COR-L47 (cell line): ENCODE measurements around the gene ACOXL.

ENCODE experiments used
- DNase-seq: peaks from one replicate; lab custom pipeline; 2025; lab: John Stamatoyannopoulos, UW

Gene ACOXL

DNA sequence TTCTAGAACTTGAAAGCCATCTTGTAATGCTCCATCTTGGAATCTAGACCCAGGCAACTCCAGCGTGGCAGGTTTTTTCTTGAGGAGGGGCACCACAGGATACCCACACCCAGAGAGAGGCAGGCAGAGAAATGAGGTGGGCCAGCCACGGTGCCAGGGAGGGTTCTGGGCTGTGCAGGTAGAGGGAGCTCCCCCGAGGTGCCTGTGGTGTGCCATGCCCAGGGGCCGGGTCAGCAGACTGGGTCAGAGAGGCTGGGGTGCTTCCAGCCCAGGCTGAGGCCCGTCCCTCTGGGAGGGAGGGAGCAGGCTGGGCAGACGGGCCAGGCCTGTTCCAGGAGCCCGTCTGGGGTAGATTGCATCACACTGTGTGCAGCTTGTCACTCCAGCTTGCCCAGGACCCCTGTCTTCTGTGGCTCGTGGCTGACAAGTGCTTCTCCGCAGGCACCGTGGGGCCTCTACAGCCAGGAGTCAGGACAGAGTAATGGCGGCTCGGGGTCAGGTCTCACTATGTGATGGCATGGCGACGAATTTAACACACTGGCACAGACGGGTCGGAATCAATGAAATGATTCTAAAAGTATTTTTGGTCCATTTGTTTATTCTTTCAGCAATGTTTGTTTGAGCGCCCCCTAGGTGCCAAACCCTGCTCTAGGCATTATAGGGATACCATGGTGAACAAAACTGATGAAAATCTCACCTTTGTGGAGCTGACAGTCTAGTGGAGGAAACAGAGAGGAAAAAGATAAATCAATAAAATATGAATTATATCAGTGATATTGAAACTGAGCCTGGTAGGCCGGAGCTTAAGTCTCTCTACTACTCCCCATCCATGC lies 144.0 kb downstream of the ACOXL start:
- no peak for DNase-seq

DNA sequence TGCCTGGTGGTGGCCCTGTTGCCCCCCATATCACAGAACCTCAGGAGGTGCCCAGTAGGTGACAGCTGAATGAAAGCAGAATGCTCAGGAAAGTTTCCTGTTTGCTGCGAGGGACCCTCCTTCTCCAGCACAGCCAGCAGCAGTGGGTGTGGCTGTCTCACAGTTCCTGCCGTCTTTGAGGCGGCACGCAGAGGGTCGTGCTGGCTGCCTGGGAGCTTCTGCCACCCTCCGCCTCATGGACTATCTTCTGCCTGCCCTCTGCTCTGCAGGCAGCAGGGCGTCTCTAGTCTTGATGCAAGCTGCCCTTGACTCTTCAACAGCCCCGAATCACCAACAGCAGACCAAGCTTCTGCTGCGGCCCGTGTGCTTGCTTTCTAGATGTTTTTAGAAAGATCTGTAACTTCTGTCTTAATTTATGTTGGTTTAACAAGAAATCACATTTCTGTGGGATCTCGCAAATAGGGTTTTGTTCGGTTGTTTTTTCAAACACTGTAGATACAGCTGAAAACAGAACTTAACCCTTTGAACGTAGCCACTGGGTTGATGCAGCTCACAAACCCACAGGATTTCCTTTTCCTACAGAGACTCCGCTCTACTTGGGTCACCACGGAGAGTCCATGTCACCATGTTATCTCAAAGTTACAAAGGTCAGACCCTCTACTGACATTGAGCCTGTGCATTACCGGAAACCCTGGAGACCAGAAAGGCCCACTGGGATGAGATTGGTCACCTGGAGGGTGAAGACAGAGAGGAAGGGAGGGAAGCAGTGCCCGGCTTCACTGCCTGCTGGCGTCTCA lies 144.9 kb downstream of the ACOXL start:
- DNase-seq, result no peak

DNA sequence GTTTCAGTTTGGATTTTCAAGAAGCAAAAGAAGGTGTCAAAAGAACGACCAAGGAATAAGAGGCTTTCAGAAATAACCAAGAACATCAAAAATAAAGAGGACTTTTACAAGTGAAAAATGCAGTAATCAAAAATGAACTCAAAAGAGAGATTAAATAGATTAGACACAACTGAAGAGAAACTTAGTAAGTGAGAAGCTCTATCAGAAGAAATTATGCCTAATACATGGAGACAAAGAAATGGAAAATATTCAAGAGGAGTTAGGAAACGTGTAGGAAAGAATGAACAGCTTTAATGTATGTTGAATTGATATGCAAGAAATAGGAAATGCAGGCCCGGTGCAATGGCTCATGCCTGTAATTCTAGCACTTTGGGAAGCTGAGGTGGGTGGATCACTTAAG lies 145.8 kb downstream of the ACOXL start:
- DNase-seq, result no peak

DNA sequence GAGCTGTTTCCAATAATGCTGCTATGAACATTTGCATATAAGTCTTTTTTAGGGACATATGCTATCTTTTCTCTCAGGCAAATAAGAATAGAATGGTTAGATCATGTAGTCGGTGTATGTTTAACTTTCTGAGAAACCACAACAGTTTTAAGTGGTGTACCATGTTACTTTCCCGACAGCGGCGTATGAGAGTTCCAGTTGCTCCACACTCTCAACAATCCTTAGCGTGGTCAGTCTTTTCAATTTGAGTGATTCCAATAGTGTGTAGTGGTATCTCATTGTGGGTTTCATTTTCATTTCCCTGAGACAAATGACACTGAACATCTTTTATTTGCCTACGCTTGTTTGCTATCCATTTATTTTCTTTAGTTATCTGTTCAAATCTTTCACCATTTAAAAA lies 149.5 kb downstream of the ACOXL start:
- no peak for DNase-seq

DNA sequence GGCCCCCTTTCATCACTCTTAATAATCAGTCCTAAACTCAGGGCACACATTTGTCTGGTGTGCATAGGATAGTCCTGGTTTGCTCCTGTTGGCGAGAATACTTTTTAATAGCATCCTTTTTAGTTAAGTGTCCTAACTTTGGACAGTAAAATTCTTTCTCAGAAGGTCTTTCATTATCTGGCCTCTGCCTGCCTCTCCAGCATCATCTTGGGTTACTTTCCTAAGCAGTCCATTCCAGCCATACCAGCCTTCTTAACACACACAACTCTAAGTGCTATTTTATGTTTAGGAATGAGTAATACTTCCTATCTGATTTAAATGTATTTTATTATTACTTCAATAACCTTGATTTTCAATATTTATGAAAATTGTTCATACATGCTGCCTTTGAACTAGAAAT lies 151.0 kb downstream of the ACOXL start:
- no peak for DNase-seq

DNA sequence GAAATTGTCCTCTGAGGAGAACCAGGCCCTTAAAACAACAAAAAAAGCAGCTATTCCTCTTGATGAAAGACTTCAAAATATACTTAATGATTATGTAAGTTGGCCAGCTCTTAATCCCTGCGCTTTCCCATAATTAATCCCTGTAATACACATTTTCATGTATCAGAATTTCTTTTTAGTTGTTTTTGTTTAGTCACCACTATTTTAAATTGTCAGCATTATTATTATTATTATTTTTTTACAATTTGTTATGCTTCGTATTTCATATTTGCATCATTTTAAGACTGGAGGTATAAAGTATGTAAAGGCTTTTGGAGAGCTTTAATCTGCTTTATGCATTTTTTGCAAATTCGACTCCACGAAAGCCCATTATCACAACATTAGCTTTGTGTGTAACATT lies 152.9 kb downstream of the ACOXL start:
- DNase-seq, result no peak

DNA sequence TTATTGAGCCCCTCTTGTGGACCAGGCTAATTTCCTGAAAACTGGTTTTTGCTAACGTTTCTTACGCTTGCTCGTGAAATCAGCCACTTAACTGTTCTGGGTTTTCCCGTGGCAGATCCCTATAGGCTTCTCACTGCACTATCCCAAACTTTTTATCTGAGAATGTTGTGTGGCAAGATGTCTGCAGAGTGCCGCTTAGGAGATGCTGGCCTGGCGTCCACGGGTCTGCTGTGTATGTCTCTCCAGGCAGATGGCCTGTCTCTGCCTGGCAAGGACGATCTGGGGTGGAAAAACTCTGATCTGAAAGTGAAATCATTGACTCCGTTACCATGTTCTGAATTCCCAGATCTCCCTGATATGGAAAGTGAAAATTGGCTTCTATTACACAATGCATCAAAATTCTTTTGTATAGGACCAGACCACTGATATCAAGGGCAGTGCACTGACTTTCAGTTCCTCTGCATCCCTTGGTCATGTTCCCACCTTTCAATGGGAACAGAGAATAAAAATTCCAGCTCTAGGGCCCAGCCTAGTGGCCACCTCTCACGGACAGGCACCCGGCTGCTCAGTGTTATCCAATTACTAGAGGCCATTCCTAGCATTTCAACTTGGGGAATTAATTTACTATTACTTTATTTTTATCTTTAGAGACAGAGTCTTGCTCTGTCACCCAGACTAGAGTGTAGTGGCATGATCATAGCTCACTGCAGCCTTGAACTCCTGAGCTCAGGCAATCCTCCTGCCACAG lies 154.6 kb downstream of the ACOXL start:
- DNase-seq, result no peak

DNA sequence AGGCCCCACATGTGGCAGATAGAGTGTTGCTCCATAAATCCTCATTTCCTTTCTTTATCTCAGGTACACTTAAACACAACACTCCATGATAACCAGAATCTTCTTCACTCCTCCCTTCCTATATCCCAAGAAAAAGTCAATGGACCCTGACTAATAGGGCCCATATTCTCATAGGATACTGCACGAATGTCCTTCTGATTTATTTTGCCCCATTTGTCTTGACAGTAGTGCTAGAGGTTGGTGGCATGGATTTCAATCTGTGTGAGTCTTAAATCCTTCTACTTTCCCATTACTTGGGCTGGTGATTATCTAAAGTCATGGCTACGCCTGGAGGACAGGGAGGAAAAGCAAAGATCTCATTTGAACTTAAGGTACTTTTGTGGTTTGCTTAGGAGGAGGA lies 156.0 kb downstream of the ACOXL start:
- no peak for DNase-seq

DNA sequence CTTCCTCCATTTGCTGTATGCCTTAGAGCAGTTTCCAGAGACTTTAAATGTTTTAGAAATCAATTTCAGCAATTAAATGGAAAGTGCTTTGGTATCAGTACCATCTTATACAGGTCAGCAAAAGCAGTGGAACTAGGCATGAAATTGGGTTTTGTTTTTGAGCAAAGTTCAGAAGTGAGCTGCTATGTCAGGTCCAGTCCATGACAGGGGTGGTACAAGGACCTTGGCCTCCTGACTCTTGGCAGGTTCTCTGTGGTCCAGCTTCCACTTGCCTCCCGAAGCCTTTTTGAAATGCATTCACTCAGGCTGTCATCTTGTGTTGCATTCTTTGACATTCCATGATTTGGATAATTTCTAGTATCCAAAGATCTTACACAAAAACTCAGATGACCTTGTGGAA lies 159.3 kb downstream of the ACOXL start:
- DNase-seq, result no peak

DNA sequence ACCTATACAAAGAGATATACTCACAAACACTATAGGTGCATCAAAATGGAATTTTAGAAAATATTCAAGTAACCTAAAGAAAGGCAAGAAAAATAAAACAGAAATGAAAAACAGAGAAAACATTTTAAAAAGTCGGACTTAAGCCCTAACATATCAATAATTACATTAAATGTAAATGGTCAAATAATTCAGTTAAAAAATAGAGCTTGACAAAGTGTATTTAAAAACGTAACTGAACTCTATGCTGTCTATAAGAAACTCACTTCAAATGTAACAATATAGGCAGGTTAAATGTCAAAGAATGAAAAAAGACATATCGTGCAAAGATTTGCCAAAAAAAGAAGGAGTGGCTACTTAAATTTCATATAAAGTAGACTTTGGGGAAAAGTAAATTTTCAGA lies 163.9 kb downstream of the ACOXL start:
- DNase-seq, result no peak

DNA sequence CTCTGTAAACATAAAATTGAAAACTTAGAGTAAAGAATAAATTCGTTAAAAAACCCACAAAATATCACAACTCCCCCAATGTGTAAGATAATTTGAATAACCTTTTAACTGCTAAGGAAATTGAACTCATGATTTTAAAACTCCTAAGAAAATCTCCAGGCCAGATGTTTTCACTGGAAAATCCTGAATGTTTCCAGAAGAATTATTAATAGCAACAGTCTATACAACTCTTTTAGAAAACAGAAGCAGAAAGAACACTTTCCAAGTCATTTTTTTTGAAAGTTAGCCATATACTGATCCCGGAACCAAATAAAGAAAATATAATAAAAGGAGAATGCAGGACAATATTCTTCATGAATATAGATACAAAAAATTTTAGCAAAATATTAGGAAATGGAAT lies 165.6 kb downstream of the ACOXL start:
- no peak for DNase-seq

DNA sequence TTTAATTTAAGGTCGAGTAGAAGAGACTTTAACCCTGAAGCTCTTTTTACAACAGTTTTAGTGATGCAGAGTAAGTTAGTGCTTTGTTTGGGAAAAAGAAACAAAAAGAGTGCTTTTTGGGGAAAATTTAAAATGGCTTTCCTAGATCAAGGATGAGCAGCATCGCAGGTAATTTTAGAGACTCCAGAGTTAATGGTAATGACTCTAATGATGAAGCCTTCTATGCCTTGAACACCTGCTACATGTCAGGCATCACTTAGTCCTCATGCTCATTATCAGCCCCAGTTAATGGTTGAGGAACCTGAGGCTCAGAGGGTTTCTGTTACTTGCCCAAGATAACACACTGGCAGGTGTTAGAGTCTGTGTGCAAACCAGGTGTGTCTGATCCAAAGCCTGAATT lies 167.8 kb downstream of the ACOXL start:
- no peak for DNase-seq

DNA sequence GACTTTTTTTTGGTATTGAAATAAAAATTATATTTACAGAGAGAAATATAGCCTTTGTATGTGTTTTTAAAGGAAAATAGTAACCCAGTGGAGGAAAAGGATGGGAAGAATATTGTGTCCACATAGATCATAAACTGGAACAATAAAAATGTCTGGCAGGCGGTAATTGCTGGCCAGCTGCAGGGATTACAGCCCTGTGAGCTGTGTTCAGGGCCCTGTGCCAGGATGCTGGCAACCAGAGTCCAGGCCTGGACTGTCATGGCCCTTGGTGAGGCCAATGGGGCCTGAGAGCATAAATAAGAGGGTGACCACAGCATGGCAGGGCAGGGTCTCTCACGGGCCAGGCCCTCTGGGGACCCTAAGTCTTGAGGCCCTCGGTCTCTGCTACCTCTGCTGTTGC lies 171.2 kb downstream of the ACOXL start:
- peak; percentile 38 for DNase-seq

DNA sequence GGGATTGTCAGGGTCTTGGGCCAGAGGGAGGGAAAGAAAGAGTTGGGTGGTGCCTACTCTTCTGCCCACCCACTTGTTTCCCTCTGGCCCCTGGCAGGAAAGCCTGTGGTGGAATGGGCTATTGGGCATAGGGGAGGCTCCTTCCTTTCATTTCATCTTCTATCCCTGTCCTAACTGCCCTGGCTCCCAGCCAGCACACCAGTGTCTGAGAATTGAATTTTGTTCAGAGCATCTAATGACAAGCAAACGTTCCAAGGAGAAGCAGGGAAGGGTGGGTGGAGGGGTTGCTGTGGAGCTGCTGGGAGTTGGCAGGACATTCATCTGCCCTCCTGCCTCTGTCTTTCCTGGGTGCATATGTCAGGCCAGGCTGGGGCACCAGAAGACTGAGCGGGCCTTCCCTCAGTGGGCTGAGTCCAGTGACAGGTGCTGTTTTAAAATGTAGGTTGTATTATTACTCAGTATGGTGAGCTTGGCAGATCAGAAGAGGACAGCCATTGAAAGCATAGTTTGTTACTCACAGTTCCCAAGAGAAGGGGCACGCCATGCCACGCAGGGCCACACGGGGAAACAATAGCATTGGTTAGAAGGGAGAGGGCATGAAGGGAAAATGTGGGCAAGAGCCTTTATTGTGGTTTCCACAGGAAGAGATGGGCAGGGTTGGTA lies 171.9 kb downstream of the ACOXL start:
- peak; percentile 16 for DNase-seq

DNA sequence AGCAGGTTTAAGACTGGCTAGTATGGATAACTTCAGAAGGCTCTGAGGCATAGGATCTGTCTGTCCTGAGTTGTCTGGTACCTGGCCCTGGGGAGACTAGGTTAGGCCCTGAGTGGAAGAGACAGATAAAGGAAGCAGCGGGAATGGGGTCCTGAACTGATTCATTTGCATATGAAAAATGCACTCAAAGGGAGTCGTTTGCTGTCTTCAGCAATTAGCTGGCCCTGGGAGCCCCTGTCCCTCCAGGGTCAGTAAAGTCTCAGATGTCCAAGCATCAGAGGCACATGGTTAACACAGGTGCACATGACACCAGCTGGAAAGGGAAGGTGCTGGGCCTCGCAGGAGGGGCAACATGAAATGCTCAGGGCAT lies 172.4 kb downstream of the ACOXL start:
- no peak for DNase-seq

DNA sequence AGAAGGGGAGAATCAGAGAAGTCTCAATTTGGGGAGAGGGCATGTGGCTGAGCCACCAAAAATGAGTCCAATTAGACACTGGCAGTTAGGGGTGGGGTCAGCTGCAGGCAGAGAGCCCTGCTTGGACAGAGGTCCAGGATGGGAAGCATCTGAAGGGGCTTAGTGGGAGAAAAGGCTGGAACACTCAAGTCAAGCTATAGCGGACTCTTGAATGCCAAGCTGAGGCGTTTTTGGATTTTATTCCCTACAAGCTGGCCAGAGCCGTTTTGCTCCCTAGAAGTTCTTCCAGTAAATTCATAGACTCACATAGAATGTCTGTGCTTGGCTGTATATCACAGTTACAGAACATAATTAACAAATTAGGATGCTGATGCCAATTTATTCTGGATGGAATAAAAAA lies 172.8 kb downstream of the ACOXL start:
- DNase-seq, result no peak

DNA sequence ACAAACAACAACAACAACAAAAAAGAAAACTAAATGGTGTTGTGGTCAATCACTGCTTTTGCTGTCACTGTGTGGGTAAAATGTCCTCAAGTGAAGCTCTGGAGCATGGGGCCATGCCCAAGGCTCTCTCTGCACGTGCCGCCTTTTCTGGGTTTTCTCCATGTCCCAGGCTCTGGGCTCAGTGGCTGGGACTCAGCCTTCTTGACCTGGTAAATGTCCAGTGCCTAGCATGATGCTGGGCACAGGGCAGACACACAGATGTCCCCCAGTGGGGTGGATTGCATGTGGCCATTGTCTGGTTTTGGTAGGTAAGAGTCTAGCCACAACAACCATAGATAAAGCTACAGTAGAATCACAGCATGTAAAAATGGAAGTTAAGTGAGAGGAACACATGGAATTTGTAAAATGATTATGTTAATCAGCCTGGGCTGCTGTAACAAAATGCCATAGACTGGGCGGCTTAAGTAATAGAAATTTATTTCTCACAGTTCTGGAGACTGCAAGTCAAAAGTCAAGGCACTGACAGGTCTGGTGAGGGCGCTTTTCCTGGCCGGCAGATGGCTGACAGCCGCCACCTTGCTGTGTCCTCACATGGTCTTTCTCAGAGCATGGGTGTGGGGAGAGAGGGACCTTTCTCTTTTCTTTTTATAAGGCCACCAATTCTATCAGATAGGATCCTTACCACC lies 174.4 kb downstream of the ACOXL start:
- DNase-seq, result no peak

DNA sequence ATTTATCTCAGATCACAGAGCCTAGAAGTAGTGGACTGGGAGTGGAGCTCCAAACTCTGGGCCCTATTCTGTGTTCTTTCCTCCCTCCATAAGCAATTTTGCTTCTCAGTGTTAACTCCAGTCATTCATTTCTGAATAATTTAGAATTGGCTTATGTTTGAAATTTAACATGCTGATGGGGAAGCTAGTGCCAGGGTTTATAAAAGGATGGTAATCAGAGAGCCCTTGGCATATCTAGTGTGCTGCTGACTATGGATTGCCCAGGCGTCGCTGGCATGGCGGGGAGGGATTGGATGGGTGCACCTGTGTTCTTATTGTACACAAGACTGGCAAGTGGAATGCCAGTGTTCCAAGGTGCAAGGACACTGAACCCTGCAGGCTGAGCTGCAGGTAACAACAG lies 177.1 kb downstream of the ACOXL start:
- DNase-seq, result no peak

DNA sequence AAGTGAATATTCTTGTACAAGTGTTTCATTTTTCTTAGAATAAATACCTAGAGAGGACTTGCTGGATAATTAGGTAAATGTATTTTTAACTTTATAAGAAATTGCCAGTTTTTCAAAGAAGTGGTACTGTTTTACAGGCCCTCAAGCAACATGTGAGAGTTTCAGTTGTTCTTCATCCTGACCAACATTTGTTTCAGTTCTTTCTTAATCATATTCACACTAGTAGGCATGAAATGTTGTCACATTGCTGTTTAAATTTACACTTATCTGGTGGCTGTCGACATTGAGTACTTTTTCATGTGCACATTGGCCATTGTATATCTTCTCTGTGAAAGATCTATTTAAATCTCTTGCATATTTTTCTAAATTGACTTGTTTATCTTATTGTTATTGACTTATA lies 178.1 kb downstream of the ACOXL start:
- DNase-seq, result no peak

DNA sequence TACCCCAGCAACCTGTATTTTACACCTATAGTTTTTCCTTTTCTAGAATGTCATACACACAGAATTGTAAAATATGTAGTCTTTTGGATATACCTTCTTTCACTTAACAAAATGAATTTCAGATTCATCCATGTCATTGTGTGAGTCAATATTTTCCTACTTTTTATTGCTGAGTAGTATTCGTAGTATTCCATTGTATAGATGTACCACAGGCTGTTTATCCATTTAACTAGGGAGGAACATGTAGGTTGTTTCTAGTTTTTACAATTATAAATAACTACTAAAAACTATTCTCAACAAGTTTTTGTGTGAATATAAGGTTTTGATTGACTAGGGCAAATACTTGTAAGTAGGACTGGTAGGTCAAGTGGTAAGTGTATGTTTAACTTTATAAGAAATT lies 187.4 kb downstream of the ACOXL start:
- no peak for DNase-seq

DNA sequence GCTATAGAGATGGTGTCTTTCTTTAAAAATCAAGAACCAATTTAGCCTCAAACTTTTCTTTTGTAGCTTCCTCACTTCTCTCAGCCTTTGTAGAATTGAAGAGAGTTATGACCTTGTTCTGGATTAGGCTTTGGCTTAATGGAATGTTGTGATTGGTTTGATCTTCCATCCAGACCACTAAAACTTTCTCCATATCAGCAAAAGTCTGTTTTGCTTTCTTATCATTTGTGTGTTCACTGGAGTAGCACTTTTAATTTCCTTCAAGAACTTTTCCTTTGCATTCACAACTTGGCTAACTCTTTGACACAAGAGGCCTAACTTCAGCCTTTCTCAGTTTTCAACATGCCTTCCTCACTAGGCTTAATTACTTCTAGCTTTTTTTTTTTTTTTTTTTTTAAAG lies 193.1 kb downstream of the ACOXL start:
- DNase-seq, result no peak

DNA sequence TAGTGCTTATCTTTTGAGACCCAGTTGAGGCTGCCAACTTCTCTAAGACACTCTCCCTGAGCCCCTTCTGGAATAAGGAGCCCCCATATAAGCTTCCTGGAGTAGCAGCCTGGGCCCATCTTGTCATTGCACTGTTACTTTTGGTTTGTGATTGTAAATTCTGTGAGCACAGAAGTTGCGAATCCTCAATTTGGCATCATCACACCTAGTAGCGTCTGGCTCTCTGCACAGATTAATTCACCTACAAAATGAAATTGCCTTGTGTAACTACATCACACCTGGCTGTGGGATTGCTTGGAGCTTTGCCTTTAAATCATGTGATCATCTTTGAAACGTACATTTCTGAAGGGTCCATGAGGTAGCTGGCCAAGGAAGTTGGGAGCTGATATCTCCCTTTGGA lies 195.2 kb downstream of the ACOXL start:
- DNase-seq, result no peak
